ENCODE measurements around the gene ZDHHC22. TPM values are rescaled to one million over a fixed set of nuclear protein-coding genes. Genes with fewer than 3 reads are reported as not detected.
A peak's percentile ranks its signal among the peaks of the same experiment; 100 is the strongest.

ZDHHC22 gene
- total and polyA plus RNA-seq, 4 donors = 5.6 to 47.3 (median 28.4) TPM

DNA sequence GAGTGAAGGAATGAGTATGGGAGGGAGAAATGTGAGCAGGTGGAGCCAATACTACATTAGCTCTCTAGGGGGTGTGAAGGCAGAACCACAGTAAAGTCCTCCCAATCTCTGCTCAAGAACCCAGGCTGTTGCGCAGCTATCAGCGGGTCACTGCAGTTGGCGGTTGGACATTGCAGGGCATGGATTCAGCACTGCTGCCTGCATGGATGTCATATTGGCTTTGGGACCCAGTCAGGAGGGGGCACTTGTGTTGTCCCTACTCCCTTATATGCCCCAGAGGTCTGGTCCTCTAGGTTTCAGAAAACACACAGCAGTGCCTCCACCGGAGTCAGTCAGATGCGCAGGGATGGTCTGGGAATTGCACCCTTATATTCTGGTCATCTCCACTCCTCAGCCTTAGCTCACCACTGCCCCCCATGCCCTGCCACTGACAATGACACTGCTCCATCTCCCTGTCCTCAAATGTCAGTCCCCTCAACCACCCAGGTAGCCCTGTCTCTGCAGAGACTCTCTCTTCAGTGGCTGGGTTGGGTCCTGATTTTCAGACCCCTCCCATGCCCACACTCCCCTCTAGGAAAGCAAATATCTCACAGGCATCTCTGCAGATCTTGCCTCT lies 9.6 kb downstream of the ZDHHC22 start:
- H3K4me1 ChIP-seq (ENCODE audit: control insufficient read depth, insufficient read depth, low read length) = peaks cover 22% of the 10 kb centered on the region
- no peaks in the 10 kb centered on the region for H3K9me3 ChIP-seq (ENCODE audit: control insufficient read depth, insufficient read depth, low read length)
- peaks cover 27% of the 10 kb centered on the region for H3K36me3 ChIP-seq (ENCODE audit: control insufficient read depth, insufficient read depth, low read length)
- DNase-seq (ENCODE audit: low read depth in 4 of 6, low spot score in 6 of 6) = no peak
- no peak overlapping the region for H3K27ac ChIP-seq (ENCODE audit: low read depth, low read length)
- WGBS (ENCODE audit: insufficient coverage) = 85% methylated on average over 5 of the region's 5 CpGs
- no peak overlapping the region for H3K4me3 ChIP-seq (ENCODE audit: low read depth, low read length)
- peaks cover 4% of the 10 kb centered on the region for H3K27me3 ChIP-seq (ENCODE audit: control insufficient read depth, insufficient read depth, low read length)

- peaks cover 4% of the 10 kb centered on the region for H3K27me3 ChIP-seq (ENCODE audit: control insufficient read depth, insufficient read depth, low read length)
These were observed 10.4 kb downstream of the ZDHHC22 start for GRCh38 chr14:77131206-77131605.

DNA sequence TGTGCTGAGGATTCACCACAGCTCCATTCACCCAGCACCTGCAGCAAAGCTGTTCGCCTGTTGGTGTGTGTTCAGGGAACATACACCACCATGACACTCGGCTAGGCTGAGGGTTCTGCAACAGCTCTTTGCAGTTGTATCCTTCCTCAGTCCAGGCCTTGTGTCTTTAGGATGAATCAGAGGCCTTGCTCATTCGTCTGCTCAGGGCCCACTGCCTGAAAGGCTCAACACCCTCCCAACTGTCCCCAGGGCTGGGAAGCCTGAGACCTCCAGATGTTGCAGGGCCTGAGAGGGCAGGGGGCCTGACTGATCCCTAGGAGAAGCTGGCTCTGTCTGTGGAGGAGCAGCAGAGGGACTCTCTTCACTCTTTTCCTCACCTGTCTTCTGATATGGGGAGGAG lies 11.2 kb downstream of the ZDHHC22 start:
- Histone ChIP-seq H3K36me3 (ENCODE audit: control insufficient read depth, insufficient read depth, low read length) (peaks cover 20% of the 10 kb centered on the region), H3K4me3 (ENCODE audit: low read depth, low read length) (no peak overlapping the region), H3K27ac (ENCODE audit: low read depth, low read length) (no peak overlapping the region), H3K4me1 (ENCODE audit: control insufficient read depth, insufficient read depth, low read length) (peaks cover 27% of the 10 kb centered on the region), H3K27me3 (ENCODE audit: control insufficient read depth, insufficient read depth, low read length) (peaks cover 7% of the 10 kb centered on the region), H3K9me3 (ENCODE audit: control insufficient read depth, insufficient read depth, low read length) (no peaks in the 10 kb centered on the region)
- WGBS (ENCODE audit: insufficient coverage) = 100% methylated on average over 1 of the region's 3 CpGs
- DNase-seq (ENCODE audit: low read depth in 4 of 6, low spot score in 6 of 6) = no peak

More at GRCh38 chr14:77131206-77131605, 10.4 kb downstream of the ZDHHC22 start:
- no peak overlapping the region for H3K4me3 ChIP-seq (ENCODE audit: low read depth, low read length)
- H3K4me1 ChIP-seq (ENCODE audit: control insufficient read depth, insufficient read depth, low read length) = peaks cover 22% of the 10 kb centered on the region
- H3K27ac ChIP-seq (ENCODE audit: low read depth, low read length) = no peak overlapping the region
- peaks cover 21% of the 10 kb centered on the region for H3K36me3 ChIP-seq (ENCODE audit: control insufficient read depth, insufficient read depth, low read length)
- DNase-seq (ENCODE audit: low read depth in 4 of 6, low spot score in 6 of 6) = no peak
- no peaks in the 10 kb centered on the region for H3K9me3 ChIP-seq (ENCODE audit: control insufficient read depth, insufficient read depth, low read length)
- 77% methylated on average over 2 of the region's 2 CpGs for WGBS (ENCODE audit: insufficient coverage)

DNA sequence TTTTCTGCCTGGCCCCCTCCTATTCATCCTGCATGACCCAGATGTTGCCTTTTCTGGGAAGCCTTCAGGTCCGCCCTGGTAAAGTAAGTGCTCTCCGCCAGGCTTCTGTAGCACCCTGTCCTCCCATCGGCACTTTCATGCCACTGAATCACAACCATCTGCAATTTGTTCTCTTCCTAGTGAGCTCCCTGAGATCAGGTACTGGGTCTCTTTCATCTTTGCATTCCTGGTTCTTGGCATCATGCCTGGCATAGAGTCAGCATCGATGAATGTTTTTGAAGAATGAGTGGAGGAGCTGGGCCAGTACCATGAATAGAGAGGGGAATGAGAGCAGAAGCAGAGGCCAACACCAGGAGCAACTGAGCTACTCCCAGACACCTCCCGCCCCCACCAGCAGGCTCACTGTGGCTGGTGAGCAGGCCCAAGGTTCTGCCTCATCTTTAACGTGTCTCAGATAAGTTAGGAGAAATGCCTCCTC lies 13.1 kb downstream of the ZDHHC22 start:
- Histone ChIP-seq H3K4me1 (ENCODE audit: control insufficient read depth, insufficient read depth, low read length) (peaks cover 37% of the 10 kb centered on the region), H3K36me3 (ENCODE audit: control insufficient read depth, insufficient read depth, low read length) (peaks cover 22% of the 10 kb centered on the region), H3K27ac (ENCODE audit: low read depth, low read length) (no peak overlapping the region), H3K27me3 (ENCODE audit: control insufficient read depth, insufficient read depth, low read length) (peaks cover 5% of the 10 kb centered on the region), H3K9me3 (ENCODE audit: control insufficient read depth, insufficient read depth, low read length) (no peaks in the 10 kb centered on the region), H3K4me3 (ENCODE audit: low read depth, low read length) (no peak overlapping the region)
- DNase-seq (ENCODE audit: low read depth in 4 of 6, low spot score in 6 of 6) = peak in 1 of 6 donors; percentile 54
- 69% methylated on average over 3 of the region's 6 CpGs for WGBS (ENCODE audit: insufficient coverage)

DNA sequence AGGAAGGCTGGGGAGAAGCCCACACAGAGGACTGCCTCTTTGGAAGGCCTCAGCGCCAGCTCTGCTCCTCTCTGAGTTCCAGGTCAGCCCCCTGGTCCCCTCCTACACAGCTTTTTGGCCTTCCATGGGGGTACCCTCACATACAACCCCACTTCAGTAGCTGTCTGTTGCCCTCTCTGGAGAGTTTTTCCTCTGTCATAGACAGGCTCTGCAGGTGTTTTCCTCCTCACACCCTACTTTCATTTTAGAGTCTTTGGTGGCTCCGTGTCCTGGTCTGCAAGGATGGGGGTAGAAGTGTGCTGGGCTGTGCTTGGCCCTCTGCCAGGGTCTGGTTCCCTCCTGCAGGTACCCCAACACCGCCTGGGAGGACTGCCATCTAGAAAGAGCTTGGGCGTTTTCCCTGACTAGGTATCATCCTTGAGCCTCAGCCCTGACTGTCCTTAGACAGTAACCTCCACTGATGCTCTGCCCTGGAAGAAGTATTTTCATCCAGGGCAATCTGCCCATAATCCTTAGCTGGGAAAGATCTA lies 15.1 kb downstream of the ZDHHC22 start:
- WGBS (ENCODE audit: insufficient coverage) = 94% methylated on average over 2 of the region's 4 CpGs
- Histone ChIP-seq H3K9me3 (ENCODE audit: control insufficient read depth, insufficient read depth, low read length) (no peaks in the 10 kb centered on the region), H3K4me1 (ENCODE audit: control insufficient read depth, insufficient read depth, low read length) (peaks cover 42% of the 10 kb centered on the region), H3K27me3 (ENCODE audit: control insufficient read depth, insufficient read depth, low read length) (peaks cover 3% of the 10 kb centered on the region), H3K27ac (ENCODE audit: low read depth, low read length) (no peak overlapping the region), H3K4me3 (ENCODE audit: low read depth, low read length) (no peak overlapping the region), H3K36me3 (ENCODE audit: control insufficient read depth, insufficient read depth, low read length) (peaks cover 10% of the 10 kb centered on the region)
- DNase-seq (ENCODE audit: low read depth in 4 of 6, low spot score in 6 of 6) = no peak

DNA sequence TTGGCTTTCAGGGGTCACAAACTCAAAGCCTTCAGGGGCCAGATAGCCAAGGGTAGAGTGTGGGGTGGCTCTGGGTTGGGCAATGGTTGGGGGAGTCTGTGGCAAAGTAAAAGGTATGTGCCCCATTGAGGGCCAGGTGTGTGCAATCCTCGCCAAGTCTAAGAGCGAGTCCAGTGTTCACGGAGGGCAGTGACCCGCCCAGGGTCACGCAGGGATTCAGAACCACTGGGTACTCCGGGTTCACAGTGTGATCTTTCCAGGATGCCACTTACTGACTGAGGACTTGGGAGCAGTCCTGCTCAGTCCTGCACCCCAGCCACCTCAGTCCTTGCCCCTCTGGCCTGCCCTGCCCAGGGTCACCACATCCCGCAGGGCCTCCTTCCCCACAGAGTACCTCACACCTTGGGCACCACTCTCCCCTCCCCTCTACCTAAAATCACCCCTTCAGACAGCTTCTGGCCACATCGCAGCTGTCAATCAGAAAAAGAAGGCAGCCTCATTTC lies 15.7 kb downstream of the ZDHHC22 start:
- whole genome bisulfite sequencing (ENCODE audit: insufficient coverage) = 94% methylated on average over 7 of the region's 8 CpGs
- H3K36me3 ChIP-seq (ENCODE audit: control insufficient read depth, insufficient read depth, low read length) = peaks cover 10% of the 10 kb centered on the region
- H3K27me3 ChIP-seq (ENCODE audit: control insufficient read depth, insufficient read depth, low read length) = peaks cover 3% of the 10 kb centered on the region
- peaks cover 48% of the 10 kb centered on the region for H3K4me1 ChIP-seq (ENCODE audit: control insufficient read depth, insufficient read depth, low read length)
- DNase-seq (ENCODE audit: low read depth in 4 of 6, low spot score in 6 of 6) = no peak
- H3K4me3 ChIP-seq (ENCODE audit: low read depth, low read length) = no peak overlapping the region
- no peak overlapping the region for H3K27ac ChIP-seq (ENCODE audit: low read depth, low read length)
- no peaks in the 10 kb centered on the region for H3K9me3 ChIP-seq (ENCODE audit: control insufficient read depth, insufficient read depth, low read length)

DNA sequence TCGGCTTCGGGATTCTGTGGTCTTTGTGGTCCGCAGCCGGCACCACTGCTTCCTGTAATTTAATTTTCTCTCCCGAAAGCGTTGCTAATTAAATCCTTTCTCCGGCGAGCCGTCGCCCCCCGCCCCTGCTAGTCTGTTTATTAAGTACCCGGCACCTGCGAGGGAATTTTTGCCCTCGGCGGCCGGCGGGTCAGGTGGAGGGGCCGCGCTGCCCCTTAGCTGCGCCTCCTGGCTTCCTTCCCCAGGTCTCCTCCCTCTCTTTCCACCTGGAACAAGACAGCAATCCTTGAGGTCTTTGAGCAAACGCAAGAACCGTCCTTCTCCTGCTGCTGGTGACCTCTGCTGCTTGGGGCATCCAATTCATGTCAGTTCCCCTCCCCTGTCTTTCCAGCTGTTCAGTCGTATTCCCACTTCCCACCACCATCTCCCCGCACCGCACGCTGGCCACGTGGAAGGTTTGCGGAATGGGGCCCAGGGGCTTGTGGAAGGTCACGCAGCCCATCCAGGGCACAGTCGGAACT lies 16.2 kb downstream of the ZDHHC22 start:
- 12% methylated on average over 29 of the region's 30 CpGs for WGBS (ENCODE audit: insufficient coverage)
- no peak overlapping the region for H3K4me3 ChIP-seq (ENCODE audit: low read depth, low read length)
- H3K4me1 ChIP-seq (ENCODE audit: control insufficient read depth, insufficient read depth, low read length) = peaks cover 53% of the 10 kb centered on the region
- peaks cover 7% of the 10 kb centered on the region for H3K36me3 ChIP-seq (ENCODE audit: control insufficient read depth, insufficient read depth, low read length)
- no peaks in the 10 kb centered on the region for H3K9me3 ChIP-seq (ENCODE audit: control insufficient read depth, insufficient read depth, low read length)
- peak in 1 of 6 donors; percentile 53 for DNase-seq (ENCODE audit: low read depth in 4 of 6, low spot score in 6 of 6)
- H3K27me3 ChIP-seq (ENCODE audit: control insufficient read depth, insufficient read depth, low read length) = peaks cover 3% of the 10 kb centered on the region
- no peak overlapping the region for H3K27ac ChIP-seq (ENCODE audit: low read depth, low read length)

DNA sequence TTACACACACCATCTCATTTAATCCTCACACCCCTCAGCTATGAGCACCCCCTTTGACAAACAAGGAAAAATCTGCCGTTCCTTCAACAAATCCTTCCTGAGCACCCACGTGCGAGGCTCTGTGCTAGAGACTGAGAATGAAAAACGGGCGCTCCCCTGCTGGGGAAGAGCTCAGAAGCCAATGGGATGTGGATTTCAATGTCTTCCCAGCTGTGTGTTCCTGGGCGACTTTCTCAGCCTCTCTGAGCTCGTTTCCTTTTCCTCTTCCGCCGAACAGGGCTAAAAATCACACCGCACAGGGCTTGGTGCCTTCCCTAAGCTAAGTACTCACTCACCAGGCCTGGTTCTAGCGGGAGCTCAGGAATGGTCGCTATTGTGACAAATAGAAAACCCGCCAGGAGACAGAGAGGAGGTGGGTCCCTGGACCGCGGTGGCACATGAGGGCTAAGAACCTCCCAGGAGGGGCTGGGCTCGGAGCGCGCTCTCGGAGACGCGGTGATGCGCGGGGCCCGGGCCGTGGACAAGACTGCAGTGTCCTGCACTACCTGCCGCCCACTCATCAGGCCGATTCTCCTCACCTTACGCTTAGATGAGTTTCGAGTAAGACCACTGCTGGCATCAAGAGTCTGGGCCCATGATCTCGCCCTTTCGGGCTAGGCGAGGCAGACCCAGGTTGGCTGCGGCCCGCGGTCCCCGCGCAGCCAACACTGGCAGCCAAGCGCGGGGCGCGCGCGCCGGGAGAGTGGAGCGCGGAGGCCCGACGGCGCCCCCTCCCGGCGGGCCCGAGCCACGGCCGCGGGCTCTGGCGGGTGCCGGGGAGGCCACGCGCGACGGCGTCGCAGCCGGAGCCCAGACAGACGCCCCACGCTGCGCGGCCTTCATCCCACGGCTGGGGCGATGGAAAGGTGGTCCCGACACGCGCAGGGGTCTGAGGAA lies 17.0 kb downstream of the ZDHHC22 start:
- H3K36me3 ChIP-seq (ENCODE audit: control insufficient read depth, insufficient read depth, low read length) = peaks cover 5% of the 10 kb centered on the region
- no peak overlapping the region for H3K27ac ChIP-seq (ENCODE audit: low read depth, low read length)
- peak in 2 of 6 donors; percentile 84 to 89 for DNase-seq (ENCODE audit: low read depth in 4 of 6, low spot score in 6 of 6)
- no peaks in the 10 kb centered on the region for H3K9me3 ChIP-seq (ENCODE audit: control insufficient read depth, insufficient read depth, low read length)
- H3K27me3 ChIP-seq (ENCODE audit: control insufficient read depth, insufficient read depth, low read length) = peaks cover 3% of the 10 kb centered on the region
- 5% methylated on average over 71 of the region's 73 CpGs for WGBS (ENCODE audit: insufficient coverage)
- peak overlapping the region; percentile 62 for H3K4me3 ChIP-seq (ENCODE audit: low read depth, low read length)
- H3K4me1 ChIP-seq (ENCODE audit: control insufficient read depth, insufficient read depth, low read length) = peaks cover 58% of the 10 kb centered on the region

Data from spinal cord (tissue), 10 donors.